ENCODE measurements around the gene GRIK1.

Gene GRIK1

GRCh38 chr21:29534448-29534847, 405.3 kb downstream of the GRIK1 start:
- no peaks in the 10 kb centered on the region for H4K20me1 ChIP-seq (ENCODE audit: control insufficient read depth, insufficient read depth, low read depth, low read length)
- H3K4me2 ChIP-seq (ENCODE audit: low read length) = no peak overlapping the region
- peaks cover 4% of the 10 kb centered on the region; the same call in 1 of the 2 replicates for H3K9me3 ChIP-seq (ENCODE audit: control insufficient read depth, insufficient read depth, low read length)
- no peaks in the 10 kb centered on the region for H3F3A ChIP-seq (ENCODE audit: control insufficient read depth, insufficient read depth)
- no peak overlapping the region for H3K4me3 ChIP-seq (ENCODE audit: low read length)
- peaks cover 12% of the 10 kb centered on the region for H3K4me1 ChIP-seq (ENCODE audit: control insufficient read depth, low read length)
- H3K79me2 ChIP-seq (ENCODE audit: control insufficient read depth, low read length) = no peaks in the 10 kb centered on the region
- no peaks in the 10 kb centered on the region for H3K9me2 ChIP-seq (replicated peaks; ENCODE audit: control insufficient read depth, low read length)
- TF ChIP-seq CTCF (IDR thresholded peaks at IDR 0.05; ENCODE audit: low read depth, low read length, poor library complexity, severe bottlenecking) = no peak
- TF ChIP-seq EZH2phosphoT487 (IDR thresholded peaks at IDR 0.05; ENCODE audit: borderline replicate concordance, low read length) = no peak
- no peaks in the 10 kb centered on the region for H3K36me3 ChIP-seq (ENCODE audit: control insufficient read depth, low read length)
- H3K27ac ChIP-seq (ENCODE audit: low read depth, low read length) = no peak overlapping the region
- H3K27me3 ChIP-seq (ENCODE audit: control insufficient read depth, low read length) = no peaks in the 10 kb centered on the region

- Histone ChIP-seq H3K4me1 (ENCODE audit: control insufficient read depth, low read length) (no peaks in the 10 kb centered on the region), H3K4me3 (ENCODE audit: low read length) (no peak overlapping the region), H3K27me3 (ENCODE audit: control insufficient read depth, low read length) (no peaks in the 10 kb centered on the region), H3K79me2 (ENCODE audit: control insufficient read depth, low read length) (no peaks in the 10 kb centered on the region), H3K27ac (ENCODE audit: low read depth, low read length) (no peak overlapping the region), H3K9me2 (replicated peaks; ENCODE audit: control insufficient read depth, low read length) (no peaks in the 10 kb centered on the region), H3K4me2 (ENCODE audit: low read length) (no peak overlapping the region), H3K36me3 (ENCODE audit: control insufficient read depth, low read length) (no peaks in the 10 kb centered on the region), H3F3A (ENCODE audit: control insufficient read depth, insufficient read depth) (no peaks in the 10 kb centered on the region), H4K20me1 (ENCODE audit: control insufficient read depth, insufficient read depth, low read depth, low read length) (no peaks in the 10 kb centered on the region), H3K9me3 (ENCODE audit: control insufficient read depth, insufficient read depth, low read length) (peaks cover 27% of the 10 kb centered on the region)
- TF ChIP-seq CTCF (IDR thresholded peaks at IDR 0.05; ENCODE audit: low read depth, low read length, poor library complexity, severe bottlenecking) = no peak
These were observed 410.7 kb downstream of the GRIK1 start for GRCh38 chr21:29529139-29529538.

GRCh38 chr21:29526545-29526944, 413.3 kb downstream of the GRIK1 start:
- Histone ChIP-seq H3K4me1 (ENCODE audit: control insufficient read depth, low read length) (no peaks in the 10 kb centered on the region), H3K4me2 (ENCODE audit: low read length) (no peak overlapping the region), H3K27me3 (ENCODE audit: control insufficient read depth, low read length) (no peaks in the 10 kb centered on the region), H3K9me3 (ENCODE audit: control insufficient read depth, insufficient read depth, low read length) (peaks cover 27% of the 10 kb centered on the region), H3F3A (ENCODE audit: control insufficient read depth, insufficient read depth) (no peaks in the 10 kb centered on the region), H4K20me1 (ENCODE audit: control insufficient read depth, insufficient read depth, low read depth, low read length) (no peaks in the 10 kb centered on the region), H3K9me2 (replicated peaks; ENCODE audit: control insufficient read depth, low read length) (no peaks in the 10 kb centered on the region), H3K4me3 (ENCODE audit: low read length) (no peak overlapping the region), H3K27ac (ENCODE audit: low read depth, low read length) (no peak overlapping the region), H3K79me2 (ENCODE audit: control insufficient read depth, low read length) (no peaks in the 10 kb centered on the region), H3K36me3 (ENCODE audit: control insufficient read depth, low read length) (no peaks in the 10 kb centered on the region)
- TF ChIP-seq EZH2phosphoT487 (IDR thresholded peaks at IDR 0.05; ENCODE audit: borderline replicate concordance, low read length) = no peak
- TF ChIP-seq CTCF (IDR thresholded peaks at IDR 0.05; ENCODE audit: low read depth, low read length, poor library complexity, severe bottlenecking) = no peak

- Histone ChIP-seq H3K79me2 (ENCODE audit: control insufficient read depth, low read length) (no peaks in the 10 kb centered on the region), H4K20me1 (ENCODE audit: control insufficient read depth, insufficient read depth, low read depth, low read length) (no peaks in the 10 kb centered on the region), H3K9me3 (ENCODE audit: control insufficient read depth, insufficient read depth, low read length) (peaks cover 27% of the 10 kb centered on the region), H3K9me2 (replicated peaks; ENCODE audit: control insufficient read depth, low read length) (no peaks in the 10 kb centered on the region), H3F3A (ENCODE audit: control insufficient read depth, insufficient read depth) (no peaks in the 10 kb centered on the region), H3K4me3 (ENCODE audit: low read length) (no peak overlapping the region), H3K4me1 (ENCODE audit: control insufficient read depth, low read length) (no peaks in the 10 kb centered on the region), H3K27me3 (ENCODE audit: control insufficient read depth, low read length) (no peaks in the 10 kb centered on the region), H3K4me2 (ENCODE audit: low read length) (no peak overlapping the region), H3K36me3 (ENCODE audit: control insufficient read depth, low read length) (no peaks in the 10 kb centered on the region), H3K27ac (ENCODE audit: low read depth, low read length) (no peak overlapping the region)
- TF ChIP-seq CTCF (IDR thresholded peaks at IDR 0.05; ENCODE audit: low read depth, low read length, poor library complexity, severe bottlenecking) = no peak
- no peak for TF ChIP-seq EZH2phosphoT487 (IDR thresholded peaks at IDR 0.05; ENCODE audit: borderline replicate concordance, low read length)
These were observed 415.7 kb downstream of the GRIK1 start for GRCh38 chr21:29524055-29524454.

All from DOHH2 (cell line).